Measurements from ENCODE around the gene EXOC3L4. TPM values are rescaled to one million over a fixed set of nuclear protein-coding genes. Genes with fewer than 3 reads are reported as not detected.

The EXOC3L4 gene
- total and polyA plus RNA-seq, 9 of the 15 experiments (the other 6 are each of a cell fraction or from before 2014, with no cell fraction given) = 0.10 to 6.7 (median 0.98) TPM; not detected in 1

GRCh38 chr14:103118018-103118662, 23.6 kb downstream of the EXOC3L4 start (continued):
- TF ChIP-seq CXXC5 (CRISPR knock-in tag; IDR thresholded peaks at IDR 0.05) = 0 out of 2 replicates have a peak, but pooled peaks have one; percentile 22
- no peak for TF ChIP-seq SREBF1 (IDR thresholded peaks at IDR 0.05; ENCODE audit: borderline replicate concordance, low read depth, low read length)
- TF ChIP-seq ATF2 (CRISPR knock-in tag; IDR thresholded peaks at IDR 0.05) = no peak

GRCh38 chr14:103118663-103119404, 24.3 kb downstream of the EXOC3L4 start:
- Histone ChIP-seq H3K36me3 (ENCODE audit: control insufficient read depth, insufficient read depth, low read length) (no peaks in the 10 kb centered on the region), H3K4me3 (no peak overlapping the region), H3K79me2 (ENCODE audit: control insufficient read depth, insufficient read depth, low read length) (peaks cover 4% of the 10 kb centered on the region), H3K9ac (ENCODE audit: insufficient read depth in 1 of 2, low read depth in 2 of 2, low read length in 2 of 2) (peak overlapping the region; percentile 42 to 78), H2AFZ (ENCODE audit: low read depth, low read length) (peak overlapping the region; percentile 54), H3K4me2 (ENCODE audit: insufficient read depth, low read length) (peak overlapping the region; percentile 40; the same call in 1 of the 2 replicates), H3K9me3 (replicated peaks; ENCODE audit: control insufficient read depth, insufficient read depth, low read depth, low read length) (no peaks in the 10 kb centered on the region), H3K9me1 (ENCODE audit: control insufficient read depth, insufficient read depth, low read length) (no peaks in the 10 kb centered on the region), H3K4me1 (replicated peaks in 1 of 2; ENCODE audit: control insufficient read depth in 2 of 2, insufficient read depth in 2 of 2, low read length in 2 of 2) (peaks cover 47 to 83% of the 10 kb centered on the region in 2 experiments), H4K20me1 (replicated peaks; ENCODE audit: control insufficient read depth, insufficient read depth, low read length) (no peaks in the 10 kb centered on the region), H3K27ac (ENCODE audit: extremely low read depth, low read depth, low read length) (peak overlapping the region; percentile 75), H3K27me3 (ENCODE audit: control insufficient read depth in 2 of 2, insufficient read depth in 2 of 2, low read length in 2 of 2) (no peaks in the 10 kb centered on the region)
- no TSS peak for BruUV-seq (replicated peaks)
- DNase-seq (ENCODE audit: extremely low read depth in 1 of 4, low spot score in 3 of 4) (peak; percentile 60 to 81 (median 66)), FAIRE-seq (peak; percentile 60), ATAC-seq (peak; percentile 48)
- CTCF ChIA-PET (ENCODE audit: low intra/inter-chr PET ratio) = no interaction called here
- intact Hi-C loops (cut with micrococcal nuclease) = no loop called here
- POLR2A ChIA-PET = interaction anchor here (0.6 to 2.0 kb wide), 3 partner anchors 9 to 183 kb away, joined by 3 to 8 read pairs (median 3); no protein-coding TSS in a partner anchor
- 56% methylated on average over 6 of the region's 9 CpGs for WGBS (ENCODE audit: insufficient coverage, low coverage, missing lambda C conversion rate)
- in situ Hi-C loops (cut with MboI) = no loop called here
- TF ChIP-seq ZNF316 (IDR thresholded peaks at IDR 0.05) = peak; percentile 92
- no peak for TF ChIP-seq ELK1 (CRISPR knock-in tag; IDR thresholded peaks at IDR 0.05)
- no peak for TF ChIP-seq TAF15 (IDR thresholded peaks at IDR 0.05; ENCODE audit: low read depth, low read length)
- TF ChIP-seq SUPT5H (IDR thresholded peaks at IDR 0.05) = no peak
- no peak for TF ChIP-seq GATA2 (CRISPR knock-in tag; IDR thresholded peaks at IDR 0.05)
- TF ChIP-seq VEZF1 (CRISPR knock-in tag; IDR thresholded peaks at IDR 0.05) = peak; percentile 63
- TF ChIP-seq RBM17 (IDR thresholded peaks at IDR 0.05; ENCODE audit: borderline replicate concordance, low read depth, low read length) = no peak
- peak; percentile 92 for TF ChIP-seq ZBTB7A (IDR thresholded peaks at IDR 0.05; ENCODE audit: borderline replicate concordance, control insufficient read depth, low read depth, low read length)
- no peak for TF ChIP-seq TRIM25 (IDR thresholded peaks at IDR 0.05; ENCODE audit: borderline replicate concordance)
- TF ChIP-seq RAD51 (IDR thresholded peaks at IDR 0.05; ENCODE audit: borderline replicate concordance, low read depth) = 0 out of 2 replicates have a peak, but pooled peaks have one; percentile 64
